Activated naive CD8-positive, alpha-beta T cell treated with anti-CD3 and anti-CD28 coated beads for 36 hours (primary cell): ENCODE measurements around the gene EXOSC3. TPM values are rescaled to one million over a fixed set of nuclear protein-coding genes. Genes with fewer than 3 reads are reported as not detected.
"Not testable (repeated sequence)": the region's sequence is repeated elsewhere in the genome, so short reads cannot be mapped to it uniquely, and the experiment has no call there.

Experiments used
- DNase-seq: peaks from one replicate; pipeline ENCODE4 v3.0.0; 2021
- H3K27ac Mint-ChIP-seq: one replicate; pipeline ENCODE4 v1.8.0; 2022; ENCODE audit warnings: mild to moderate bottlenecking, moderate library complexity, mixed read lengths
- H3K27me3 Mint-ChIP-seq: one replicate; pipeline ENCODE4 v1.8.0; 2022; ENCODE audit warnings: mild to moderate bottlenecking, mixed read lengths
- H3K36me3 Mint-ChIP-seq: one replicate; pipeline ENCODE4 v1.8.0; 2021; ENCODE audit warnings: mild to moderate bottlenecking, mixed read lengths
- H3K4me1 Mint-ChIP-seq: one replicate; pipeline ENCODE4 v1.8.0; 2021; ENCODE audit warnings: mixed read lengths
- H3K4me3 Mint-ChIP-seq: one replicate; pipeline ENCODE4 v1.8.0; 2022; ENCODE audit warnings: mild to moderate bottlenecking, moderate library complexity, mixed read lengths
- H3K9me3 Mint-ChIP-seq: one replicate; pipeline ENCODE4 v1.8.0; 2022; ENCODE audit warnings: mixed read lengths
- total RNA-seq, 2 experiments: library from RNA; stranded (reverse); gene quantifications; one replicate each; pipeline ENCODE4 v1.2.3, GENCODE V29; 2021

EXOSC3 gene
- total RNA-seq = 100 to 1,000 TPM; 139 to 147 TPM

DNA sequence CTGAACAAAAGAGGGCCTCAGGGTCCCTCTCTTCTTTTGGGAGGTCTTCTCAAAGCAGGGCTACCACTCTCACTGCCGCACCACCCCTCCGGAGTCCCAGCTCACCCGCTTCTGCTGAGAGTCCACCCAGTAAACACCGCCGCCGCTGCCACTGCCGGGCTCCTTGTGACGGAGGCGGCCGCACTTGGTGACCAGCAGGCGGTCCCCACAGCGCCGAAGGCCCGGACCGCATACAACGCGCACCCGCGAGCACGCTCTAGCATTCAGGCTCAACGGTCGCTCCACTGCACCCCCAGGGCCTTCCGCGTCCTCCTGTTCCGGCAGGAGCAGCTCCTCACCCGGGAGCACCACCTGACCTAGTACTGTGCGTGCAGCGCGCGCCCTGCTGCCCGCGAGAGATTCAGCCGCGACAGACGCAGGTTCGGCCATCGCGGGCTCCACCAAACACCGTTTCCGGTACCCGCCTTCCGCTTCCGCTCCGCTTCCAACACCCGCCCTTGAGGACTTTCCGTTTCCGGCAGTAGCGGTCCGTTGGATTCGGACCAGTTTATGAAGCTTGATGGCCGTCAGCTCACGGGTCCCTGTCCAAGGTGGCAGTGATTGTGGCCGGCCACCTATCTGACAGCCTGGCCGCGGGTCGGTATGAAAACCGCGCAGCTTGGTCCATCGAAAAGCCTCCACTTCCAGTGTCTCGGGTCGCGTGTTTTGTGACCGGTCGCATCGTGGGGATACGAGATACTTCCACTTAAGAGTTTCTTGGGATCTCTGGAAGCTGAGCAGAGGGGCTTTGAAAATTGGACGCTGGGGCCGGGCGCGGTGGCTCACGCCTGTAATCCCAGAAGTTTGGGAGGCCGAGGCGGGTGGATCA is at the start of gene EXOSC3:
Gene EXOSC3 (minus strand): TSS at position 449 of the 868 bp plus-strand sequence. CDS start 20 bp downstream, at position 429.
- Mint-ChIP-seq H3K4me3 (peak within 1 kb of the TSS; percentile 98), H3K9me3 (no peaks in the 10 kb centered on the region), H3K36me3 (peaks cover 41% of the 10 kb centered on the region), H3K27me3 (peaks cover 9% of the 10 kb centered on the region), H3K27ac (peak within 1 kb of the TSS; percentile 97), H3K4me1 (peaks cover 28% of the 10 kb centered on the region)
- peak; percentile 87 for DNase-seq

DNA sequence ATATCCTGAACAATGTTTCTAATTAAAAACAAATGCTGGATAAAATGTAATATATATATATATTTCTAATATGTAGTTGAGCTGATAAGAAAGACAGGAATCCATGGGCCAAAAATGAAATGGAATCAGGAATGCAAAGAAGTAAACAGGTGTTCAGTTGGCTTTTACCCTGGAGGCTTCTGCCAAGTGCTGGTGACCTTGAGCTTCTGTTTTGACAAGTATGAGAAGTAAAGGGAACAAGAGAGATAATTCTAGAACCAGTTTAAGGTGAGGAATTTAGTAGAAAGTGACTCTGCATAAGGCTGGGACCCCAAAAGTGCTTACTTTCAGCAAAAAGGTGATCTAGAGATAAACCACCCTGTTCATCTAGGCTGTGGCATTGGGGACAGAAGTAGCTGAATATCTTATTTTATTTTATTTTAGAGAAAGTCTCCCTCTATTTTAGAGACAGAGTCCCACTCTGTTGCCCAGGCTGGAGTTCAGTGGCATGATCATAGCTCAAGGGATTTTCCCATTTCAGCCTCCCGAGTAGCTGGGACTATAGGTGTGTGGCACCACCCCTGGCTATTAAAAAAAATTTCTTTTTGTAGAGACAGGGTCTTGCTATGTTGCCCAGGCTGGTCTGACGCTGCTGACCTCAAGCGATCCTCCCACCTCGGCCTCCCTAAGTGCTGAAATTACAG is 42.8 kb upstream of the EXOSC3 start:
- no peak overlapping the region for H3K4me3 Mint-ChIP-seq
- DNase-seq = no peak
- peaks cover 2% of the 10 kb centered on the region for H3K4me1 Mint-ChIP-seq
- no peak overlapping the region for H3K27ac Mint-ChIP-seq
- no peaks in the 10 kb centered on the region for H3K27me3 Mint-ChIP-seq
- peaks cover 1% of the 10 kb centered on the region for H3K9me3 Mint-ChIP-seq
- peaks cover 22% of the 10 kb centered on the region for H3K36me3 Mint-ChIP-seq

DNA sequence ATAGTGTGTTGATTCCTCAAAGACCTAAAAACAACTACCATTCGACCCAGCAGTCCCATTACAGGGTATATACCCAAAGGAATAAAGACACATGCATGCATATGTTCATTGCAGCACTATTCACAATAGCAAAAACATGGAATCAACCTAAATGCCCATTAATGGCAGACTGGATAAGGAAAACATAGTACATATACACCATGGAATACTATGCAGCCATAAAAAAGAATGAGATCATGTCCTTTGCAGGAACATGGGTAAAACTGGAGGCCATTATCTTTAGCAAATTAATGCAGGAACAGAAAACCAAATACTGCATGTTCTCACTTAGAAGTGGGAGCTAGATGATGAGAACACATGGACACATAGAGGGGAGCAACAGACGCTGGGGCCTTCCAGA is 40.3 kb upstream of the EXOSC3 start:
- DNase-seq, H3K4me3 Mint-ChIP-seq, H3K27ac Mint-ChIP-seq, H3K27me3 Mint-ChIP-seq, H3K4me1 Mint-ChIP-seq, H3K9me3 Mint-ChIP-seq: not testable (repeated sequence)
- H3K36me3 Mint-ChIP-seq = peaks cover 34% of the 10 kb centered on the region

DNA sequence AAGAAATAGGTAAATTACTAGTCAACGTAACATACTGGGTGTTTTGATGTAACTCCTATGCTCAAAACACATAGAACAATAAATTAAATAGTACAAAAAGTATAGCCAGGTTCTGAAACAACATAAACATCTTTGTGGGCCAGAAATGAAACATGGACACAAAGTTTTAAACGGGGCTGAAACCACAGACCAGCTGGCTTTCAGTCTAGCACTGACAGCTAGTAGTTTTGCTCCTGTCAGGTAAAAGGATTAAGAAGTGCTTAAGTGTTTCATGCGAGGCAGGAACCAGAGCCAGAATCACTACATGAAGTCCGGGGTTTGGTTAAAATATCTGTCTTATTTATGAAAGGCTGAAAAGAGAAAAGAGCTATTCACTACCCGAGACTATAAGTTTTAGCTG is 35.3 kb upstream of the EXOSC3 start:
- Mint-ChIP-seq H3K27ac (no peak overlapping the region), H3K36me3 (peaks cover 32% of the 10 kb centered on the region), H3K27me3 (no peaks in the 10 kb centered on the region), H3K4me1 (no peaks in the 10 kb centered on the region), H3K4me3 (no peak overlapping the region), H3K9me3 (peaks cover 1% of the 10 kb centered on the region)
- DNase-seq = no peak

DNA sequence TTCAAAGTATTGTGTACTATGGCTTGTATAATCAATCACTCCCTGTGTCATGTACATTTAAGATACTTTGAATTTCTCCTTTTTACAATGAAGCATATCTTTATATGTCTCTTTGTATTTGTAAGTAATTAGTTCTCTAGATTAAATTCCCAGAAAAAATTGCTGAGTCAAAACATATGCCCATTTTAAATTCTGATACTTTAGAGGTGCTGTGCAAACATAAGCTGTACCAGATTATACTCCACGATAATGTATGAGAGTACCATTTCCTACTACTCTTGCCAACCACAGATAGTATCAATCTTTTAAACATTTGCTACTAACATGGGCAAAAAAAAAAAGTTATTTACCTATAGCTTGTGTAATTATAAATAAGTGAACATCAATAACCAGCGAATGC is 34.0 kb upstream of the EXOSC3 start:
- peaks cover 22% of the 10 kb centered on the region for H3K36me3 Mint-ChIP-seq

DNA sequence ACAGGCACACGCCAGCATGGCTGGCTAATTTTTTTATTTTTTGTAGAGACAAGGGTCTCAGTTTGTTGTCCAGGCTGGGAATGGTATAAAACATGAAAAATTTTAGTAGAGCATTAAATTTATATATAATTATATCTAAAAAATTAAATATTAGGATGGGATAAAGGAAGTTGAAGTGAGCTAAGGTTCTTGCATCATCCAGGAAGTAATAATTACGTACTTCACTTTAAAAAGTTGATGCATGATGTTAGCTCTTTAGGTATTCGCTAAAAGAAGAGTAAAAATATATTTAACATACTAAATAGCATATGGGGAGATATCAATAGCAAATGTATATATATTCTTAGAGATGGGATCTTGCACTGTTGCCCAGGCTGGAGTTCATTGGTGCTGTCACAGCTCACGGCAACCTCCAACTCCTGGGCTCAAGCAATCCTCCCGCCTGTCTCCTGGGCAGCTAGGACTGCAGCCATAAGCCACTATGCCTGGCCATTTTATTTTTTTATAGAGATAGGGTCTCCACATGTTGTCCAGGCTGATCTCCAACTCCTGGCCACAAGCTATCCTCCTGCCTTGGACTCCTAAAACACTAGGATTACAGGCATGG is 28.0 kb upstream of the EXOSC3 start:
- Mint-ChIP-seq H3K4me3 (no peak overlapping the region), H3K4me1 (peaks cover 9% of the 10 kb centered on the region), H3K27me3 (no peaks in the 10 kb centered on the region), H3K36me3 (peaks cover 15% of the 10 kb centered on the region), H3K9me3 (no peaks in the 10 kb centered on the region), H3K27ac (no peak overlapping the region)
- no peak for DNase-seq

More for the DNA sequence above, 34.0 kb upstream of the EXOSC3 start:
- no peaks in the 10 kb centered on the region for H3K27me3 Mint-ChIP-seq
- H3K4me1 Mint-ChIP-seq = no peaks in the 10 kb centered on the region
- peaks cover 1% of the 10 kb centered on the region for H3K9me3 Mint-ChIP-seq
- no peak for DNase-seq
- no peak overlapping the region for H3K4me3 Mint-ChIP-seq
- H3K27ac Mint-ChIP-seq = no peak overlapping the region

DNA sequence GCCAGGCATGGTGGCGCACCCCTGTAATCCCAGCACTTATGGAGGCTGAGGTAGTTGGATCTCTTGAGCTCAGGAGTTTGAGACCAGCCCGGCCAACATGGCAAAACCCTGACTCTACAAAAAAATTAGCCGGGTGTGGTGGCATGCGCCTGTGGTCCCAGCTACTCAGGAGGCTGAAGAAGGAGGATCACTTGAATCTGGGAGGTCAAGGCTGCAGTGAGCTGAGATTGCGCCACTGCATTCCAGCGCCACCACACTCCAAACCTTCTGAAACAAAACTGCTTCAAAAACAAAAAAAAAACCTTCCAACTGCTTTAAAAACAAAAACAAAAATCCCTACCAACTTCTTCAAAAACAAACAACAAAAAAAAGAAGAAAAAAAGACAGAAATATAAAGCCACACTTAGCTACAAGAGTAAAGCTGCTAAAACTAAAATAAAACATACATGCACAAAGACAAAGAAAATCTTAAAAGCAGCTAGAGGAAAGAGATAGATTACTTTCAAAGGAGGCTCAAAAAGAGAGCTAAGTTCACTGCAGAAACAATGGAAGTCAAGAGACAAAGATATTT is 27.1 kb upstream of the EXOSC3 start:
- H3K27me3 Mint-ChIP-seq = no peaks in the 10 kb centered on the region
- peaks cover 15% of the 10 kb centered on the region for H3K36me3 Mint-ChIP-seq
- peak overlapping the region; percentile 63 for H3K27ac Mint-ChIP-seq
- H3K4me3 Mint-ChIP-seq = no peak overlapping the region
- peaks cover 13% of the 10 kb centered on the region for H3K4me1 Mint-ChIP-seq
- no peaks in the 10 kb centered on the region for H3K9me3 Mint-ChIP-seq
- DNase-seq = no peak

DNA sequence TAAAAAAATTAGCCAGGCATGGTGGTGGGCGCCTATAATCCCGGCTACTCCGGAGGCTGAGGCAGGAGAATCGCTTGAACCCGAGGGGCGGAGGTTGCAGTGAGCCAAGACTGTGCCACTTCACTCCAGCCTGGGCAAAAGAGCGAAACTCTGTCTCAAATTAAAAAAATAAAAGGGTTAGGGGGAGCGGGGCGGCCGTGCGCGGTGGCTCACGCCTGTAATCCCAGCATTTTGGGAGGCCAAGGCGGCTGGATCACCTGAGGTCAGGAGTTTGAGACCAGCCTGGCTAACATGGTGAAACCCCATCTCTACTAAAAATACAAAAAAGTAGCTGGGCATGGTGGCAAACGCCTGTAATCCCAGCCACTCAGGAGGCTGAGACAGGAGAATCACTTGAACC is 24.8 kb upstream of the EXOSC3 start:
- not testable (repeated sequence) for H3K9me3 Mint-ChIP-seq, DNase-seq, H3K4me3 Mint-ChIP-seq, H3K27ac Mint-ChIP-seq, H3K27me3 Mint-ChIP-seq
- H3K4me1 Mint-ChIP-seq = peaks cover 19% of the 10 kb centered on the region
- H3K36me3 Mint-ChIP-seq = peaks cover 19% of the 10 kb centered on the region

DNA sequence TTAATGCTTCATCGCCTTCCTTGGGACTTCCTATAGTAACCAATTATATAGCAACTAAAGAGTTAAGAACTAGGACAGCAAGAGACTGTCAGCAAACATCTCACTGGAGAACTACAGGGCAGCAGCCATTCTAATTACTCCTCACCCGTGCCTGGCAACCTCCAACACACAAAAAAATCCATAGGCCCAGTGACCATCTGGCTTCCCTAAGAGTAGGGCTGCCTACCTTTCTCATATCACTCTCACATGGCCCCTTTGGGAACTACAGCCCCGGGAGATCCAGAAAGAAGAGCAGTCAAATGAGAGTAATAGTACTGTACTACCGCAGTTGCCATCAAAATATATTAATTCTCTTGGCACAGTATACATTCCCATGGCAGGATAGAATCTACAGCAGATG is 21.4 kb upstream of the EXOSC3 start:
- peaks cover 9% of the 10 kb centered on the region for H3K36me3 Mint-ChIP-seq
- no peaks in the 10 kb centered on the region for H3K27me3 Mint-ChIP-seq
- H3K9me3 Mint-ChIP-seq = no peaks in the 10 kb centered on the region
- no peak for DNase-seq
- no peak overlapping the region for H3K27ac Mint-ChIP-seq
- H3K4me1 Mint-ChIP-seq = peaks cover 28% of the 10 kb centered on the region
- H3K4me3 Mint-ChIP-seq = no peak overlapping the region

DNA sequence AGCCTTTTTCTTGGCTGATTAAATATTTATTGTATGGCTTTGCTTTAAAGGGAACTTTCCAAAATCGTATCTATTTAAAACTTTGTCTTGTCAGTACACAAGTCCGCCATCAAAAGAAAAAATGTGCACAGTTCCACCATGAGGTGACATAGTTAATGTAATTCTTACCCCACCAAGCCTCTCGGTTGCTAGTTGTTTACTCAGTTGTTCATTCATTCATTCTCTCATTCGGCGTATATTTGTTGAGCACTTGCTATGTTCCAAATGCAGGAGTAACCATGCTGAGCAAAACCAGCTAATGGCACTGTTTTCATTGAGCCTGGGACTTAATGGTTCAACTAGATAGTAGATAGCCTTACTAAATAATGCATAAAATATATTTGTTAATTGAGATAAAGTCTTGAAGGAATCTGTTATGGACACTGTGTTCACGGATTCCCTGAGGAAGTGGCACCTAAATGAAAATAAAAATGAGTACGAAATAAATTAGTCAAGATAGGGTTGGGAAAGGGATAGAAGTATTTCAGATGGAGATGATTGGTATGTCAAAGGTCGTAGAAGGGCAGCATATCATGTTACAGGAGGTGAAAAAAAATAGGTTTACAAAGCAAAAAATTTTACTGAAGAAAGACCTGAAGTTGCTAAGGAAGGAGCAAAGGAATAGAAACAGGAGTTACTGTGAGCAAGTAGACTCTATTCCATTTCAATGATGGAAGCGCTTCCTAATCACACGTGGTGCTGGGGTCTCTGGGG is 17.3 kb upstream of the EXOSC3 start:
- Mint-ChIP-seq H3K27me3 (no peaks in the 10 kb centered on the region), H3K4me3 (peak overlapping the region; percentile 93), H3K4me1 (peaks cover 34% of the 10 kb centered on the region), H3K27ac (peak overlapping the region; percentile 77), H3K9me3 (no peaks in the 10 kb centered on the region), H3K36me3 (peaks cover 4% of the 10 kb centered on the region)
- no peak for DNase-seq

DNA sequence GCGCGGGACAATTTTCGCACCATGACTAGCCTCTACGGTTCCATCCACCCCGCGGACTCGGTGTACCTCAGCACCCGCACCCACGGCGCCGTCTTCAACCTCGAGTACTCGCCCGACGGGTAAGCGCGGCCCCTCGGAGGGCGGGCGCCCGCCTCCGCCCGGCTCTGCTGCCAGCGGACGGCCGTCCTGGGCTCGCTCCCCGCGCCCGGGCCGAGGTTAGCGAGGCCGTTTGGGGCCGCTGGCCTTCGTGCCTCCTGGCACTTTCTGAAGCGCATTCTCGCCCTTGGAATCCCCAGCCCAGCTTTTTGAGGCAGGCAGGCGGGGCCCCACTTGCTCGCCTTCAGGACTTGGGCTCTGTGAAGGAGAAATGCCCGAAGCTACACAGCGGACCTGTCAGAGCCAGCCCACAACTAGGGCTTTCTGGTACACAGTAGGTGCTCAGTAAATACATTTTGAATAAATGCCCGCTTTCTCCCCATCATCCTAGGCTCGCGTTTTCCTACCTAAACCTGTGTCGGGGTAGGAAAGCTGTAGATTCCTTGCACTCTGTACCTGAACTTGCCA is 16.5 kb upstream of the EXOSC3 start:
- Mint-ChIP-seq H3K4me1 (peaks cover 30% of the 10 kb centered on the region), H3K9me3 (no peaks in the 10 kb centered on the region), H3K27me3 (no peaks in the 10 kb centered on the region), H3K36me3 (peaks cover 4% of the 10 kb centered on the region), H3K27ac (peak overlapping the region; percentile 77), H3K4me3 (peak overlapping the region; percentile 93)
- peak; percentile 54 for DNase-seq

DNA sequence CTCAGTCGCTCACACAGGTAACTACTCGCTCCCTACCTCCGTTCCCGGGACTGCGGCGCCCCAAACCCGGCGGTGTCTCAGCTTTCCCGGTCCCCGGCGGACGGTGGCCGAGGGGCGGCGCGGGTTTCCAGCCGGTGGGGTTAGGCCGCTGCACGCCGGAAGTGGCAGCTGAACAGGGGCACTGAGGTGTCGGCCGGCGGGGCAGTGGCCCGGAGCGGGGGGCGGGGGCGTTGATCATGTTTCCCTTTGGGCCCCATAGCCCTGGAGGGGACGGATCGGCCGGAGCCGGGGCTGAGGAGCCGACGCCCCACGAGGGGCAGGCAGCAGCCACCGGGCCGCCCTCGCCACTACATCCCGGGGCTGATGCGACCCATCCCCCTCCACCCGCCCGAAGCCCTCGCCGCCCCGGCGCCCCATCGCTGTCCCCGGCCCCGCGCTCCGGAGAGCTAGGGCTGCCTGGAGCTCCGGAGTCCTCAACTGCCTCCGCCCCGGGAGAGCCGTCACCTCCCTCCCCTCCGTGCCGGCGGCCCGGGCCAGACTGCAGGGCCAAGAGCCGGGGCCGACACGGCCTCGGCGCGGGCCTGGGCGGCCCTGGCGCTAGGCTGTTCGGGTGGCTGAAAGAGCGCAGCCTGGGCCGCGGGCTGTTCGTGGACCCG is 15.9 kb upstream of the EXOSC3 start, which contains the start of gene DCAF10:
Gene DCAF10 (plus strand): TSS at position 167 of the 656 bp plus-strand sequence. CDS start 70 bp downstream, at position 237.
- H3K36me3 Mint-ChIP-seq = peaks cover 4% of the 10 kb centered on the region
- H3K4me1 Mint-ChIP-seq = peaks cover 27% of the 10 kb centered on the region
- H3K4me3 Mint-ChIP-seq = peak within 1 kb of the TSS; percentile 93
- H3K27ac Mint-ChIP-seq = peak within 1 kb of the TSS; percentile 87
- peak; percentile 92 for DNase-seq
- H3K9me3 Mint-ChIP-seq = no peaks in the 10 kb centered on the region
- H3K27me3 Mint-ChIP-seq = no peaks in the 10 kb centered on the region

DNA sequence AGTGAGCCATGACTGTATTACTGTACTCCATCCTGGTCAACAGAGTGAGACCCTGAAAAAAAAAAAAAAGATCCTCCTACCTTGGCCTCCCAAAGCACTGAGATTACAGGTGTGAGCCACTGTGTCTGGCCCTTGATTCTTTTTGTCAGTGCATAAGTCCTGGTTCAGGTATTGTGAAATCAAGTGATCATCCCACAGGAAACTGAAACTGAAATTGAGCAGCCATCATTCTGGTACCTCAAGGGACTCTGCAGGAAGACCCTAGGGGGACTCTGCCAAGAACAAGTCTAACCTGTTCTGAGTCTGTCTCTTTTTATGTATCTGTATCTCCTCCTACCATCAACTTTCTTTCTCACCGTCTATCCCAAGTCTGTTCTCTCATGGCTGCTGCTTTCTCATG is 13.8 kb upstream of the EXOSC3 start:
- DNase-seq = no peak
- H3K27ac Mint-ChIP-seq = no peak overlapping the region

DNA sequence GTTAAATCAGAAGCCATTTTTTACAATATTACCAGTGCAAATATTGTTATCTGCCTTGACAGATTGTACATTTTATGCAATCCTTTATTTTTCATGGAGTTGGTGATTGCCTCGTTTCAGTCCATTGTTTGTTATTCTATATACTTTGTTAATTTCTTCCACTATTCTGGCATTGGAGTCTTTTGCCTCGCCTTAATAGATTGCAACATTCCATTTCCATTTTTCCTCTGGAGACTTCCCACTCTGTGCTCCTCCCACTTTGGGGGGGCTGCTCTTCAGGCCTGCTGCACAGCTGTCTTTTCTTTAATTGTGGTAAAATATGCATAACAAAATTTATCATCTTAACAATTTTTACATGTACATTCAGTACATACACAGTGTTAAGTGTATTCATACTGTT is 11.4 kb upstream of the EXOSC3 start:
- Mint-ChIP-seq H3K27me3 (no peaks in the 10 kb centered on the region), H3K36me3 (peaks cover 3% of the 10 kb centered on the region), H3K27ac (no peak overlapping the region), H3K9me3 (peaks cover 3% of the 10 kb centered on the region), H3K4me3 (no peak overlapping the region), H3K4me1 (peaks cover 10% of the 10 kb centered on the region)
- DNase-seq = no peak

More for the DNA sequence above, 13.8 kb upstream of the EXOSC3 start:
- no peaks in the 10 kb centered on the region for H3K27me3 Mint-ChIP-seq
- no peaks in the 10 kb centered on the region for H3K36me3 Mint-ChIP-seq
- no peak overlapping the region for H3K4me3 Mint-ChIP-seq
- no peaks in the 10 kb centered on the region for H3K9me3 Mint-ChIP-seq
- H3K4me1 Mint-ChIP-seq = peaks cover 27% of the 10 kb centered on the region
